DND-41 (cell line): Measurements from ENCODE around the gene LAGE3.

ENCODE experiments used
- EZH2 ChIP-seq: IDR thresholded peaks from 3 replicates; pipeline ENCODE4 v1.6.1; 2012; ENCODE audit warnings: borderline replicate concordance, low read depth, mild to moderate bottlenecking, moderate library complexity, low read length, inconsistent platforms; ENCODE audit not compliant: severe bottlenecking
- TF ChIP-seq, protein P1 (sequence below): IDR thresholded peaks from 2 replicates; pipeline ENCODE4 v1.5.1; 2012; ENCODE audit warnings: borderline replicate concordance, low read length, moderate library complexity, mild to moderate bottlenecking; ENCODE audit not compliant: poor library complexity, severe bottlenecking; ENCODE audit errors: extremely low read depth

- TF ChIP-seq, protein P1, sequence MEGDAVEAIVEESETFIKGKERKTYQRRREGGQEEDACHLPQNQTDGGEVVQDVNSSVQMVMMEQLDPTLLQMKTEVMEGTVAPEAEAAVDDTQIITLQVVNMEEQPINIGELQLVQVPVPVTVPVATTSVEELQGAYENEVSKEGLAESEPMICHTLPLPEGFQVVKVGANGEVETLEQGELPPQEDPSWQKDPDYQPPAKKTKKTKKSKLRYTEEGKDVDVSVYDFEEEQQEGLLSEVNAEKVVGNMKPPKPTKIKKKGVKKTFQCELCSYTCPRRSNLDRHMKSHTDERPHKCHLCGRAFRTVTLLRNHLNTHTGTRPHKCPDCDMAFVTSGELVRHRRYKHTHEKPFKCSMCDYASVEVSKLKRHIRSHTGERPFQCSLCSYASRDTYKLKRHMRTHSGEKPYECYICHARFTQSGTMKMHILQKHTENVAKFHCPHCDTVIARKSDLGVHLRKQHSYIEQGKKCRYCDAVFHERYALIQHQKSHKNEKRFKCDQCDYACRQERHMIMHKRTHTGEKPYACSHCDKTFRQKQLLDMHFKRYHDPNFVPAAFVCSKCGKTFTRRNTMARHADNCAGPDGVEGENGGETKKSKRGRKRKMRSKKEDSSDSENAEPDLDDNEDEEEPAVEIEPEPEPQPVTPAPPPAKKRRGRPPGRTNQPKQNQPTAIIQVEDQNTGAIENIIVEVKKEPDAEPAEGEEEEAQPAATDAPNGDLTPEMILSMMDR: no peak
- no peak for TF ChIP-seq EZH2
These were observed 28.7 kb upstream of the LAGE3 start for GRCh38 chrX:154507673-154508383.
